ENCODE data around the gene WHRN. TPM values are rescaled to one million over a fixed set of nuclear protein-coding genes. Genes with fewer than 3 reads are reported as not detected.

Gene WHRN
- total and polyA plus RNA-seq, 2 of the 8 experiments (the other 6 are each of a cell fraction or from before 2014, with no cell fraction given): 4.4 to 7.7 TPM

DNA sequence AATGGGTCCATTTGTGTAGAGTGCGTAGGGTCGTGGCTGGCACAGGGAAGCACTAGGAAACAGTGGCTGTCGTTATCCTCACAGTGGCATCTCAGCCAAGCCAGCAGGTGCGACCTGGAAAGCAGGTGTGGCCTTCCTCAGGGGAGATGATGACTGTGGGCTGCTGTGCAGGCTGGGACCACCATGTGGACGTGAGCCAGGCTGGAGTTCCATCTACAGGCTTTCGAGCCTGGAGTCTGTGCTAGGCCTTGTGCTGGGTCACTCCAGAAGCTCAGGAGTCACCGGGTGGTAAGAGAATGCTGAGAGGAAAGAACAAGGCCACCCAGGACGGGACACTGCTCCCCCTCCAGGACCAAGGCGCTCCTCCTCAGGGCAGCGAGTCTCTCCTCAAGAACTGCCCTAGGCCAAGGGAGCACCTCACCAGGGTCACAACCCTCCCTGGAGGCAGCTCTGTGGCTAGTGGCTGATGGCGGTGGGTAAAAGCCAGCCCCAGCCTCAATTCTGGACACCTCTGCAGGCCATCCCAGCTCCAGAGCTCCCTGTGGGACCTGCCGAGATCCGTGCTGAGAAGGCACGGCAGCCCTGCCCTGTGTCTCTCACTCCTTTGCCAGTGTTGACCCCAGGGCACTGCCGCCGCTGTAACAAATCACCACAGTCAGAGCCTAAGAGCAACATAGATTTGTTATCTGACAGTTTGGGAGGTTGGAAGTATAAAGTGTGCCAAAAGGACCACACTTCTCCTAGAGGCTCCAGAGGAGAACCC is 36.0 kb downstream of the WHRN start (continued):
- TF ChIP-seq RAD21 (IDR thresholded peaks at IDR 0.05 in 1 of 2, conservative IDR thresholded peaks at IDR 0.05 in 1 of 2; ENCODE audit: low read depth in 2 of 2, low read length in 2 of 2) (no peak), CBX5 (IDR thresholded peaks at IDR 0.05; ENCODE audit: low read depth, low read length) (no peak), POLR2A (IDR thresholded peaks at IDR 0.05; ENCODE audit: control extremely low read depth in 1 of 2, low read depth in 2 of 2, low read length in 2 of 2) (no peak), SIN3A (conservative IDR thresholded peaks at IDR 0.05 in 1 of 2, IDR thresholded peaks at IDR 0.05 in 1 of 2; ENCODE audit: low read depth in 1 of 2, low read length in 2 of 2) (no peak), EGR1 (IDR thresholded peaks at IDR 0.05; ENCODE audit: borderline replicate concordance, low read depth, low read length) (no peak)

All from H1 (cell line).